Esophagus (tissue), 2 donors: ENCODE measurements around the gene MGAT5B. TPM values are rescaled to one million over a fixed set of nuclear protein-coding genes. Genes with fewer than 3 reads are reported as not detected.

ENCODE experiments used
- H3K27ac ChIP-seq, 2 donors: one replicate each; pipeline ENCODE4 v1.5.1; 2013; ENCODE audit warnings: low read depth in 2 of 2, mild to moderate bottlenecking in 2 of 2, inconsistent platforms in 1 of 2, low read length in 1 of 2, moderate library complexity in 1 of 2
- H3K27me3 ChIP-seq, 2 donors: one replicate each; pipeline ENCODE4 v1.6.1; 2013; ENCODE audit warnings: low read length in 2 of 2, control low read depth in 1 of 2, mild to moderate bottlenecking in 1 of 2; ENCODE audit not compliant: insufficient read depth in 2 of 2, control insufficient read depth in 1 of 2
- H3K36me3 ChIP-seq, 2 donors: one replicate each; pipeline ENCODE4 v1.6.1; 2013; ENCODE audit warnings: low read length in 1 of 2; ENCODE audit not compliant: control insufficient read depth in 2 of 2, insufficient read depth in 2 of 2
- H3K4me1 ChIP-seq, 2 donors: one replicate each; pipeline ENCODE4 v1.6.1; 2013; ENCODE audit warnings: low read length in 1 of 2; ENCODE audit not compliant: control insufficient read depth in 2 of 2, insufficient read depth in 2 of 2
- H3K4me3 ChIP-seq, 2 donors: one replicate each; pipeline ENCODE4 v1.5.1; 2013; ENCODE audit warnings: low read length in 2 of 2, mild to moderate bottlenecking in 2 of 2, low read depth in 1 of 2, moderate library complexity in 1 of 2
- H3K9me3 ChIP-seq, 2 donors: one replicate each; pipeline ENCODE4 v1.6.1; 2013; ENCODE audit warnings: mild to moderate bottlenecking in 2 of 2, low read depth in 1 of 2, low read length in 1 of 2, moderate library complexity in 1 of 2; ENCODE audit not compliant: control insufficient read depth in 2 of 2, insufficient read depth in 1 of 2
- WGBS, 2 donors: extraction: QIAGEN DNeasy Blood & Tissue Kit; methylation state at CpG; one replicate each; pipeline ENCODE4 v1.1.7; 2013; 5-methylcytosine and 5-hydroxymethylcytosine counted together
- polyA plus RNA-seq, 2 donors: library from polyadenylated mRNA; stranded (reverse); fragments of 200-250 nt; gene quantifications; one replicate each; pipeline ENCODE4 v1.2.3, GENCODE V29; 2013
- donor health status: healthy with polysubstance abuse.
- donor health status: Bipolar disorder and iron deficiency.

The MGAT5B gene
- under 1 TPM; 0.18 to 0.24 TPM for polyA plus RNA-seq

- Histone ChIP-seq H3K36me3 (no peaks in the 10 kb centered on the region), H3K4me1 (peaks cover 7 to 9% of the 10 kb centered on the region in 2 donors), H3K27ac (no peak within 1 kb of the TSS), H3K27me3 (peaks cover 0 to 13% of the 10 kb centered on the region in 2 donors), H3K4me3 (peak within 1 kb of the TSS; percentile 27 to 34), H3K9me3 (no peaks in the 10 kb centered on the region)
- WGBS, 2 donors: 0 to 1% methylated on average over 35 to 76 of the region's 76 CpGs
Measured at GRCh38 chr17:76868176-76868668, at the start of gene MGAT5B. TSS of gene MGAT5B (plus strand) at chr17:76868404. CDS start at chr17:76869030, 626 bp downstream.

GRCh38 chr17:76820039-76820438, 48.2 kb upstream of the MGAT5B start:
- 17 to 33% methylated on average over 1 of the region's 1 CpG for WGBS, 2 donors
- no peak overlapping the region for H3K27ac ChIP-seq
- no peaks in the 10 kb centered on the region for H3K9me3 ChIP-seq
- H3K36me3 ChIP-seq: no peaks in the 10 kb centered on the region
- no peaks in the 10 kb centered on the region for H3K4me1 ChIP-seq
- no peak overlapping the region for H3K4me3 ChIP-seq
- no peaks in the 10 kb centered on the region for H3K27me3 ChIP-seq

- Histone ChIP-seq H3K4me3 (no peak overlapping the region), H3K27me3 (no peaks in the 10 kb centered on the region), H3K27ac (no peak overlapping the region), H3K9me3 (no peaks in the 10 kb centered on the region), H3K36me3 (no peaks in the 10 kb centered on the region), H3K4me1 (no peaks in the 10 kb centered on the region)
- WGBS, 2 donors: 59 to 66% methylated on average over 4 of the region's 4 CpGs
Measured at GRCh38 chr17:76820561-76820960, 47.6 kb upstream of the MGAT5B start.

GRCh38 chr17:76822184-76822778, 45.9 kb upstream of the MGAT5B start:
- Histone ChIP-seq H3K36me3 (no peaks in the 10 kb centered on the region), H3K27ac (no peak overlapping the region)
- WGBS, 2 donors: 67 to 74% methylated on average over 7 of the region's 7 CpGs

GRCh38 chr17:76824093-76824492, 44.1 kb upstream of the MGAT5B start:
- H3K4me3 ChIP-seq: no peak overlapping the region
- 82 to 83% methylated on average over 12 of the region's 12 CpGs for WGBS, 2 donors
- H3K9me3 ChIP-seq: peaks cover 0 to 2% of the 10 kb centered on the region in 2 donors
- H3K27ac ChIP-seq: no peak overlapping the region
- no peaks in the 10 kb centered on the region for H3K36me3 ChIP-seq
- no peaks in the 10 kb centered on the region for H3K27me3 ChIP-seq
- H3K4me1 ChIP-seq: no peaks in the 10 kb centered on the region

More at GRCh38 chr17:76822184-76822778, 45.9 kb upstream of the MGAT5B start:
- Histone ChIP-seq H3K27me3 (no peaks in the 10 kb centered on the region), H3K4me1 (no peaks in the 10 kb centered on the region), H3K9me3 (peaks cover 0 to 2% of the 10 kb centered on the region in 2 donors), H3K4me3 (no peak overlapping the region)

- H3K27ac ChIP-seq: no peak overlapping the region
- 75 to 78% methylated on average over 23 to 24 of the region's 24 CpGs for WGBS, 2 donors
Measured at GRCh38 chr17:76826330-76827068, 41.7 kb upstream of the MGAT5B start.

GRCh38 chr17:76827736-76828135, 40.5 kb upstream of the MGAT5B start:
- no peaks in the 10 kb centered on the region for H3K27me3 ChIP-seq
- H3K4me1 ChIP-seq: no peaks in the 10 kb centered on the region
- no peak overlapping the region for H3K27ac ChIP-seq
- WGBS, 2 donors: 75 to 77% methylated on average over 12 to 14 of the region's 14 CpGs
- H3K4me3 ChIP-seq: no peak overlapping the region
- peaks cover 0 to 2% of the 10 kb centered on the region in 2 donors for H3K9me3 ChIP-seq
- H3K36me3 ChIP-seq: no peaks in the 10 kb centered on the region

More at GRCh38 chr17:76826330-76827068, 41.7 kb upstream of the MGAT5B start:
- Histone ChIP-seq H3K36me3 (no peaks in the 10 kb centered on the region), H3K4me1 (no peaks in the 10 kb centered on the region), H3K27me3 (no peaks in the 10 kb centered on the region), H3K4me3 (no peak overlapping the region), H3K9me3 (peaks cover 0 to 2% of the 10 kb centered on the region in 2 donors)

- Histone ChIP-seq H3K4me1 (no peaks in the 10 kb centered on the region), H3K27me3 (no peaks in the 10 kb centered on the region), H3K27ac (no peak overlapping the region), H3K36me3 (no peaks in the 10 kb centered on the region), H3K4me3 (no peak overlapping the region), H3K9me3 (peaks cover 0 to under 1% of the 10 kb centered on the region in 2 donors)
- WGBS, 2 donors: 55 to 60% methylated on average over 10 of the region's 10 CpGs
Measured at GRCh38 chr17:76830987-76831715, 37.1 kb upstream of the MGAT5B start.

GRCh38 chr17:76833034-76833644, 35.1 kb upstream of the MGAT5B start:
- Histone ChIP-seq H3K4me1 (no peaks in the 10 kb centered on the region), H3K27me3 (no peaks in the 10 kb centered on the region), H3K9me3 (no peaks in the 10 kb centered on the region), H3K36me3 (no peaks in the 10 kb centered on the region), H3K4me3 (no peak overlapping the region), H3K27ac (no peak overlapping the region)
- 85 to 86% methylated on average over 7 of the region's 7 CpGs for WGBS, 2 donors
